CD4-positive, alpha-beta T cell treated with Interleukin-10 for 1 hour (primary cell): ENCODE data around the gene CRPPA.
"Not testable (repeated sequence)": the region's sequence is repeated elsewhere in the genome, so short reads cannot be mapped to it uniquely, and the experiment has no call there.

Experiments used
- DNase-seq: peaks from one replicate; pipeline ENCODE4 v3.0.0-alpha.2; 2020

The CRPPA gene

GRCh38 chr7:16421333-16422102 is at the start of gene CRPPA:
Gene CRPPA, minus strand, starts transcription at chr7:16421538. Its CDS starts 216 bp downstream, at chr7:16421322.
- DNase-seq, result peak; percentile 34

GRCh38 chr7:16465469-16466361 is 44.4 kb upstream of the CRPPA start, which contains the start of gene SOSTDC1:
Gene SOSTDC1, minus strand, starts transcription at chr7:16465738. Its CDS starts 70 bp downstream, at chr7:16465668.
- DNase-seq, result no peak

- DNase-seq, result no peak
Measured at GRCh38 chr7:16463949-16464715, 42.8 kb upstream of the CRPPA start.

- no peak for DNase-seq
Measured at GRCh38 chr7:16463520-16463919, 42.2 kb upstream of the CRPPA start.

- no peak for DNase-seq
Measured at GRCh38 chr7:16462431-16462889, 41.1 kb upstream of the CRPPA start.

- no peak for DNase-seq
Measured at GRCh38 chr7:16460789-16461493, 39.6 kb upstream of the CRPPA start.

GRCh38 chr7:16456303-16456702 is 35.0 kb upstream of the CRPPA start:
- not testable (repeated sequence) for DNase-seq

GRCh38 chr7:16455591-16455990 is 34.3 kb upstream of the CRPPA start:
- no peak for DNase-seq

GRCh38 chr7:16450366-16450765 is 29.0 kb upstream of the CRPPA start:
- DNase-seq, result no peak

- DNase-seq, result no peak
Measured at GRCh38 chr7:16447876-16448275, 26.5 kb upstream of the CRPPA start.

- no peak for DNase-seq
Measured at GRCh38 chr7:16446508-16446907, 25.2 kb upstream of the CRPPA start.

- DNase-seq, result not testable (repeated sequence)
Measured at GRCh38 chr7:16443871-16444270, 22.5 kb upstream of the CRPPA start.

GRCh38 chr7:16438988-16439387 is 17.6 kb upstream of the CRPPA start:
- DNase-seq, result no peak

GRCh38 chr7:16436306-16436705 is 15.0 kb upstream of the CRPPA start:
- DNase-seq, result no peak

- no peak for DNase-seq
Measured at GRCh38 chr7:16433568-16434122, 12.3 kb upstream of the CRPPA start.

GRCh38 chr7:16432425-16432731 is 11.0 kb upstream of the CRPPA start:
- no peak for DNase-seq

GRCh38 chr7:16431646-16432424 is 10.5 kb upstream of the CRPPA start:
- peak; percentile 47 for DNase-seq

GRCh38 chr7:16430133-16430532 is 8.8 kb upstream of the CRPPA start:
- DNase-seq, result no peak

GRCh38 chr7:16428672-16429071 is 7.3 kb upstream of the CRPPA start:
- DNase-seq, result no peak

- DNase-seq, result no peak
Measured at GRCh38 chr7:16428182-16428581, 6.8 kb upstream of the CRPPA start.

GRCh38 chr7:16423761-16424160 is 2.4 kb upstream of the CRPPA start:
- DNase-seq, result no peak
